H9 (cell line): ENCODE measurements around the gene MAGEB6. TPM values are rescaled to one million over a fixed set of nuclear protein-coding genes. Genes with fewer than 3 reads are reported as not detected.

Experiments used
- DNase-seq: peaks from one replicate; pipeline ENCODE4 v3.0.0-alpha.2; 2017
- H2AFZ ChIP-seq: one replicate; pipeline ENCODE4 v1.6.1; 2013; ENCODE audit warnings: mild to moderate bottlenecking, low read length, control low read depth, moderate library complexity
- H2AK5ac ChIP-seq: 2 replicates; pipeline ENCODE4 v1.6.1; 2013; ENCODE audit warnings: low read length, control low read depth, mixed read lengths; ENCODE audit not compliant: insufficient read length
- H2BK120ac ChIP-seq: one replicate; pipeline ENCODE4 v1.6.1; 2013; ENCODE audit warnings: low read depth, mild to moderate bottlenecking, low read length, control low read depth, inconsistent platforms; ENCODE audit not compliant: poor library complexity, severe bottlenecking
- H2BK12ac ChIP-seq: 2 replicates; pipeline ENCODE4 v1.6.1; 2013; ENCODE audit warnings: low read length, control low read depth, mixed read lengths, low read depth; ENCODE audit not compliant: insufficient read length
- H2BK15ac ChIP-seq: 2 replicates; pipeline ENCODE4 v1.6.1; 2013; ENCODE audit warnings: low read depth, low read length, control low read depth
- H2BK20ac ChIP-seq: one replicate; pipeline ENCODE4 v1.6.1; 2013; ENCODE audit warnings: low read depth, mild to moderate bottlenecking, low read length, control low read depth, inconsistent platforms; ENCODE audit not compliant: poor library complexity, severe bottlenecking
- H2BK5ac ChIP-seq: 2 replicates; pipeline ENCODE4 v1.6.1; 2013; ENCODE audit warnings: low read length, control low read depth, mixed read lengths; ENCODE audit not compliant: insufficient read length
- H3K14ac ChIP-seq: 2 replicates; pipeline ENCODE4 v1.6.1; 2013; ENCODE audit warnings: low read length, control low read depth; ENCODE audit not compliant: insufficient read depth
- H3K18ac ChIP-seq: 2 replicates; pipeline ENCODE4 v1.6.1; 2013; ENCODE audit warnings: low read depth, mild to moderate bottlenecking, mixed read lengths, low read length, control low read depth; ENCODE audit not compliant: insufficient read length
- H3K23ac ChIP-seq: 2 replicates; pipeline ENCODE4 v1.6.1; 2013; ENCODE audit warnings: low read length, control low read depth, mixed read lengths, low read depth; ENCODE audit not compliant: insufficient read length
- H3K23me2 ChIP-seq: 2 replicates; pipeline ENCODE4 v1.6.1; 2013; ENCODE audit warnings: low read depth, mild to moderate bottlenecking, mixed read lengths, low read length, control low read depth; ENCODE audit not compliant: insufficient read length, poor library complexity, severe bottlenecking
- H3K27ac ChIP-seq: 2 replicates; pipeline ENCODE4 v1.5.1; 2013; ENCODE audit warnings: low read length, control low read depth, mixed read lengths, low read depth; ENCODE audit not compliant: insufficient read length
- H3K27me3 ChIP-seq: 2 replicates; pipeline ENCODE4 v1.6.1; 2013; ENCODE audit warnings: low read length, control low read depth, inconsistent platforms; ENCODE audit not compliant: insufficient read depth
- H3K4ac ChIP-seq: 2 replicates; pipeline ENCODE4 v1.6.1; 2013; ENCODE audit warnings: low read depth, mild to moderate bottlenecking, control low read depth, inconsistent platforms, low read length, moderate library complexity
- H3K4me1 ChIP-seq: 2 replicates; pipeline ENCODE4 v1.6.1; 2013; ENCODE audit warnings: low read length, control low read depth, inconsistent platforms; ENCODE audit not compliant: insufficient read depth
- H3K4me2 ChIP-seq: 2 replicates; pipeline ENCODE4 v1.6.1; 2013; ENCODE audit warnings: low read length, control low read depth, mixed read lengths; ENCODE audit not compliant: insufficient read length, insufficient read depth
- H3K56ac ChIP-seq: 2 replicates; pipeline ENCODE4 v1.6.1; 2013; ENCODE audit warnings: low read depth, mild to moderate bottlenecking, mixed read lengths, low read length, control low read depth; ENCODE audit not compliant: insufficient read length
- H3K79me1 ChIP-seq: 2 replicates; pipeline ENCODE4 v1.6.1; 2013; ENCODE audit warnings: low read depth, mild to moderate bottlenecking, moderate library complexity, low read length, control low read depth, inconsistent platforms; ENCODE audit not compliant: insufficient read depth, poor library complexity, severe bottlenecking
- H3K79me2 ChIP-seq: 2 replicates; pipeline ENCODE4 v1.6.1; 2013; ENCODE audit warnings: low read length, control low read depth, inconsistent platforms; ENCODE audit not compliant: insufficient read depth
- H3K9ac ChIP-seq: 2 replicates; pipeline ENCODE4 v1.6.1; 2013; ENCODE audit warnings: low read length, control low read depth, mixed read lengths; ENCODE audit not compliant: insufficient read length; ENCODE audit errors: extremely low read depth
- H3K9me3 ChIP-seq: one replicate; pipeline ENCODE4 v1.6.1; 2013; ENCODE audit warnings: low read depth, low read length, inconsistent platforms; ENCODE audit not compliant: control insufficient read depth
- H3T11ph ChIP-seq: one replicate; pipeline ENCODE4 v1.6.1; 2013; ENCODE audit warnings: mild to moderate bottlenecking, low read length, control low read depth, inconsistent platforms
- H4K20me1 ChIP-seq: one replicate; pipeline ENCODE4 v1.6.1; 2013; ENCODE audit not compliant: control insufficient read depth, insufficient read length, insufficient read depth
- H4K5ac ChIP-seq: 2 replicates; pipeline ENCODE4 v1.6.1; 2013; ENCODE audit warnings: low read depth, mild to moderate bottlenecking, mixed read lengths, low read length, control low read depth; ENCODE audit not compliant: insufficient read length
- H4K8ac ChIP-seq: replicated peaks from 2 replicates; pipeline ENCODE4 v1.6.1; 2013; ENCODE audit warnings: low read length, control low read depth, mixed read lengths, low read depth; ENCODE audit not compliant: insufficient read length
- H4K91ac ChIP-seq: 2 replicates; pipeline ENCODE4 v1.6.1; 2013; ENCODE audit warnings: low read depth, mild to moderate bottlenecking, moderate library complexity, mixed read lengths, low read length, control low read depth; ENCODE audit not compliant: insufficient read length
- H3K27ac Mint-ChIP-seq, 3 experiments: 2 replicates in 2 of 3; 3 replicates in 1 of 3; pipeline ENCODE4 v1.8.0; 2020 to 2021; ENCODE audit warnings: mixed read lengths in 3 of 3, mild to moderate bottlenecking in 1 of 3, moderate library complexity in 1 of 3
- H3K27me3 Mint-ChIP-seq: 2 replicates; pipeline ENCODE4 v1.8.0; 2021; ENCODE audit warnings: low read depth, mild to moderate bottlenecking, moderate library complexity, mixed read lengths
- H3K36me3 Mint-ChIP-seq, 3 experiments: 2 replicates in 2 of 3; 3 replicates in 1 of 3; pipeline ENCODE4 v1.8.0; 2020 to 2021; ENCODE audit warnings: low read depth in 3 of 3, mixed read lengths in 3 of 3; ENCODE audit not compliant: insufficient read depth in 1 of 3
- H3K4me1 Mint-ChIP-seq, 2 experiments: 2 replicates each; pipeline ENCODE4 v1.8.0; 2020; ENCODE audit warnings: mixed read lengths in 2 of 2
- H3K4me3 Mint-ChIP-seq, 2 experiments: 2 replicates in 1 of 2; 3 replicates in 1 of 2; pipeline ENCODE4 v1.8.0; 2020 to 2021; ENCODE audit warnings: mild to moderate bottlenecking in 2 of 2, mixed read lengths in 2 of 2, moderate library complexity in 1 of 2
- H3K9me3 Mint-ChIP-seq, 2 experiments: 2 replicates in 1 of 2; 3 replicates in 1 of 2; pipeline ENCODE4 v1.8.0; 2020; ENCODE audit warnings: mild to moderate bottlenecking in 2 of 2, mixed read lengths in 2 of 2, moderate library complexity in 1 of 2
- CTCF ChIP-seq: fragments of 200-600 bp; sonication (generic); conservative IDR thresholded peaks from 3 replicates; pipeline ENCODE4 v1.8.0; 2021; ENCODE audit warnings: antibody characterized with exemption, mild to moderate bottlenecking
- WGBS: extraction: QIAGEN DNeasy Blood & Tissue Kit; methylation state at CpG from one replicate; pipeline ENCODE4 v1.1.7; 2013; ENCODE audit warnings: missing lambda C conversion rate, low lambda C conversion rate, mixed read lengths; ENCODE audit not compliant: insufficient read length; ENCODE audit errors: extremely low coverage; 5-methylcytosine and 5-hydroxymethylcytosine counted together
- total RNA-seq: library from RNA; stranded (reverse); gene quantifications from 2 replicates; pipeline ENCODE4 v1.2.1, GENCODE V29; 2021

MAGEB6 gene
- total RNA-seq, 1 experiment from 2014 or later: not detected

GRCh38 chrX:26146024-26146423, 46.2 kb upstream of the MAGEB6 start:
- Histone ChIP-seq H3K14ac (no peak overlapping the region), H3K23ac (no peak overlapping the region), H3K79me1 (no peaks in the 10 kb centered on the region), H3K56ac (no peak overlapping the region), H4K5ac (no peak overlapping the region), H2BK12ac (no peak overlapping the region), H3K79me2 (no peaks in the 10 kb centered on the region), H3K27me3 (no peaks in the 10 kb centered on the region), H2BK20ac (no peak overlapping the region), H4K8ac (no peak overlapping the region), H3K9ac (no peak overlapping the region), H3T11ph (no peak overlapping the region), H3K4me2 (no peak overlapping the region), H2AFZ (no peak overlapping the region), H4K91ac (no peak overlapping the region), H2AK5ac (no peak overlapping the region), H3K4ac (no peak overlapping the region), H3K27ac (no peak overlapping the region), H4K20me1 (no peaks in the 10 kb centered on the region), H3K9me3 (peaks cover 32% of the 10 kb centered on the region), H3K23me2 (no peaks in the 10 kb centered on the region), H2BK15ac (no peak overlapping the region), H3K4me1 (no peaks in the 10 kb centered on the region), H2BK120ac (no peak overlapping the region), H2BK5ac (no peak overlapping the region), H3K18ac (no peak overlapping the region)
- H3K27ac Mint-ChIP-seq: no peak overlapping the region
- DNase-seq: no peak
- no peaks in the 10 kb centered on the region for H3K4me1 Mint-ChIP-seq
- no CpG with 5 or more reads among the region's 2 CpGs for WGBS
- H3K36me3 Mint-ChIP-seq: peaks cover 0 to 2% (median 0%) of the 10 kb centered on the region in 3 experiments; a peak in 2 of 7 replicates
- H3K9me3 Mint-ChIP-seq: peaks cover 68 to 71% of the 10 kb centered on the region in 2 experiments
- no peaks in the 10 kb centered on the region for H3K27me3 Mint-ChIP-seq
- no peak for TF ChIP-seq CTCF
- H3K4me3 Mint-ChIP-seq: no peak overlapping the region
